Measurements from ENCODE around the gene FLCN.

GRCh38 chr17:17220529-17220928, 16.4 kb downstream of the FLCN start:
- TF ChIP-seq YY1 (IDR thresholded peaks at IDR 0.05) (no peak), CTCF (IDR thresholded peaks at IDR 0.05; ENCODE audit: low read depth, low read length, missing input control) (no peak), FOXA1 (IDR thresholded peaks at IDR 0.05) (no peak), NR2F2 (IDR thresholded peaks at IDR 0.05) (no peak), JUND (IDR thresholded peaks at IDR 0.05) (no peak), TAF1 (conservative IDR thresholded peaks at IDR 0.05) (no peak), EGR1 (IDR thresholded peaks at IDR 0.05; ENCODE audit: low read depth in 2 of 2) (no peak)
